ENCODE results near the gene RAB22A. TPM values are rescaled to one million over a fixed set of nuclear protein-coding genes. Genes with fewer than 3 reads are reported as not detected.

Gene RAB22A
- total RNA-seq, 2 donors from 2014 or later: 16.9 to 20.4 TPM

DNA sequence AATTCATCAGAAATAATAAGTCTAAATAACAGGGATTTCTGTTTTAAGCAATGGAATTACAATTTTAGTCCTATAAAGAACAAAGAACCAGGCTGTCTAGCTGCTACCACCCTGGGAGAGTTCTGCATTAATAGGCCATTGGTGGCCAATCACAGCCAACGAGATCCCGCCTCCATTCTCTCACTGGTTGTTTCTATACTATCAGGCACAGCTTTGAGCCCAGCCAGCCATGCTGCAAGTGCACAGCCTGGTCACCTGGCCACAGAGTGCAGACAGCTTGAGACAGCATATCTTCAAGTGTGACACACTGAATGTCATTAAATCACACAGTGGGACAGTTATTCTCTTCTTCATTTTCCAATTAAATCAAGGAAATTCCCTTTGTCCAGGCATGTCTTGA lies 16.1 kb upstream of the RAB22A start:
- WGBS: 88% methylated on average over 2 of the region's 2 CpGs

GRCh38 chr20:58294497-58295455 lies 14.7 kb upstream of the RAB22A start:
- Histone ChIP-seq H3K9me3 (no peaks in the 10 kb centered on the region), H3K4me3 (no peak overlapping the region), H3K4me1 (replicated peaks) (no peaks in the 10 kb centered on the region), H3K27me3 (replicated peaks; ENCODE audit: insufficient read depth) (no peaks in the 10 kb centered on the region), H3K36me3 (no peaks in the 10 kb centered on the region), H3K27ac (no peak overlapping the region)
- intact Hi-C loops (cut with DNase I): no loop called here
- TF ChIP-seq POLR2AphosphoS5 (IDR thresholded peaks at IDR 0.05) (no peak), POLR2A (IDR thresholded peaks at IDR 0.05) (no peak), CTCF (IDR thresholded peaks at IDR 0.05) (no peak)
- 69% methylated on average over 13 of the region's 13 CpGs for WGBS
- DNase-seq (ENCODE audit: low spot score): no peak

More for the DNA sequence above, 16.1 kb upstream of the RAB22A start:
- Histone ChIP-seq H3K4me1 (replicated peaks) (no peaks in the 10 kb centered on the region), H3K27me3 (replicated peaks; ENCODE audit: insufficient read depth) (no peaks in the 10 kb centered on the region), H3K36me3 (no peaks in the 10 kb centered on the region), H3K9me3 (no peaks in the 10 kb centered on the region), H3K4me3 (no peak overlapping the region), H3K27ac (no peak overlapping the region)
- TF ChIP-seq POLR2AphosphoS5 (IDR thresholded peaks at IDR 0.05): no peak
- TF ChIP-seq CTCF (IDR thresholded peaks at IDR 0.05): no peak
- TF ChIP-seq POLR2A (IDR thresholded peaks at IDR 0.05): no peak
- no peak for DNase-seq (ENCODE audit: low spot score)
- intact Hi-C loops (cut with DNase I): no loop called here

GRCh38 chr20:58296051-58296837 lies 13.3 kb upstream of the RAB22A start:
- Histone ChIP-seq H3K9me3 (no peaks in the 10 kb centered on the region), H3K27ac (no peak overlapping the region), H3K4me1 (replicated peaks) (no peaks in the 10 kb centered on the region), H3K27me3 (replicated peaks; ENCODE audit: insufficient read depth) (no peaks in the 10 kb centered on the region), H3K36me3 (no peaks in the 10 kb centered on the region), H3K4me3 (no peak overlapping the region)
- intact Hi-C loops (cut with DNase I): no loop called here
- DNase-seq (ENCODE audit: low spot score): no peak
- TF ChIP-seq POLR2A (IDR thresholded peaks at IDR 0.05): no peak
- TF ChIP-seq CTCF (IDR thresholded peaks at IDR 0.05): no peak
- no peak for TF ChIP-seq POLR2AphosphoS5 (IDR thresholded peaks at IDR 0.05)
- 62% methylated on average over 7 of the region's 7 CpGs for WGBS

DNA sequence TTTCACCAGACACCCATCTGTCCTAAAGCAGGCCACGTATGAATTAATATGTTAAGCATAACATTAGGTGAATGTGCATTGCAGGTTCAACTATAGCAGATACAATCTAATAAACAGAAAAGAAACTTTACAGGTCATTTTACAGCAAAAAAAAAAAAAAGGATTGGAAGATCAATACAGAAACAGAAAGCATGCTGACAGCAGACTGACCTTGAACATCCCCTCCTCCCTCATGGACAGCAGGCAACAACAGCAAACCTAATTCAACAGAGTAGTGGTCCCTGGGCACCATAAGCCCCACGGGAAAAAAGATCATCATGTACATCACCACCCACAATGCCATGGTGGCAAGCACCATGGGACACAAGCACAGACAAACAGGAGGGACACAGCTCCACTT lies 12.1 kb upstream of the RAB22A start:
- H3K36me3 ChIP-seq: no peaks in the 10 kb centered on the region
- H3K27me3 ChIP-seq (replicated peaks; ENCODE audit: insufficient read depth): no peaks in the 10 kb centered on the region
- no peaks in the 10 kb centered on the region for H3K4me1 ChIP-seq (replicated peaks)
- no peaks in the 10 kb centered on the region for H3K9me3 ChIP-seq
- no peak overlapping the region for H3K27ac ChIP-seq
- WGBS: 93% methylated on average over 2 of the region's 2 CpGs
- no peak overlapping the region for H3K4me3 ChIP-seq
- DNase-seq (ENCODE audit: low spot score): no peak
- intact Hi-C loops (cut with DNase I): no loop called here
- TF ChIP-seq POLR2AphosphoS5 (IDR thresholded peaks at IDR 0.05) (no peak), CTCF (IDR thresholded peaks at IDR 0.05) (no peak), POLR2A (IDR thresholded peaks at IDR 0.05) (no peak)
